Measurements from ENCODE around the gene SEBOX.

Gene SEBOX

GRCh38 chr17:28333083-28333746 is 31.8 kb downstream of the SEBOX start:
- Histone ChIP-seq H3K36me3 (replicated peaks) (peaks cover 11% of the 10 kb centered on the region), H3K4me3 (ENCODE audit: low read depth, low read length) (no peak overlapping the region), H3K27ac (no peak overlapping the region), H3K27me3 (replicated peaks) (no peaks in the 10 kb centered on the region)
- in situ Hi-C loops (cut with HindIII; ENCODE audit: low pct_ligation_motif_present, low sequenced_read_pairs): no loop called here
- no peak for TF ChIP-seq CTCF (IDR thresholded peaks at IDR 0.05; ENCODE audit: low read depth, low read length, missing control alignments)
- no peak for DNase-seq

DNA sequence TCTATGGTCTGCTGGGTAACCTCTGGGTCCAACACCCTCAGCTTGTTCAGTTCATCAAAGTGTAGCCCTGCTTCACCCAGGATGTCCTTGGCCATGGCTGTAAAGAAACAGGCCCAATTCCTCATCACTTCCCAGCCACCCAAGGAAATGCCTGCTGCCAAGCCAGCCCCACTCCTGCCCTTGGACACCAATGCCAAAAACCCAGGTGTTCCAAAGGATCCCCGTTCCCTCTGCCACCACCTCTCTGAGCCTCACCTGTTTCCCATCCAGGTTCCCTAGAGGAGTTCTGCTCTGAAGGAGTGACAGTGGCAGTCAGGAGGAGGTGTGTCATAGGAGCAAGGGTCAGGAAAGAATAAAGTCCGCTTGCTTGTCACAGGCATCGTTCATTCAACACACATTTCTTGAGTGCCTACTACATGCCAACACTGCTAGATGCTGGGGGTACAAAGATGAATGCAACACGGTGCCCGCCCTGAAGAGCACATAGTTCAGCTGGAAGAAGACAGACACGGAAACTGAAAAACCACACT is 33.0 kb downstream of the SEBOX start:
- H3K4me3 ChIP-seq (ENCODE audit: low read depth, low read length): no peak overlapping the region
- in situ Hi-C loops (cut with HindIII; ENCODE audit: low pct_ligation_motif_present, low sequenced_read_pairs): no loop called here

DNA sequence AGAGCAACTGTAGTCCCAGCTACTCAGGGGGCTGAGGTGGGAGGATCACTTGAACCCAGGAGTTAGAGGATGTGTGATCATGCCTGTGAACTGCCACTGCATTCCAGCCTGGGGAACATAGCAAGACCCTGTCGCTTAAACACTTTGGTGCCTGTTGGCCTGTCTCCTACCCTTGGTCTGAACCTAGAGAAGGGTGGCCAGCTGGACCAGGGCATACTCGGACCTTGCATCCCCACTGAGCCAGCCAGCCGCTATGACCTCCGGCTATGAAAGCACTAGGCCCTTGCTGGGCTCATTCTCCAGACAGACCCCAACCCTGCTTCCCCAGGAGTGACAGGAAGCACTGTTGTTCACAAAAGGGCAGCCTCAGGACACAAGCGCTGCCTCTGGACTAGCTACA is 34.3 kb downstream of the SEBOX start:
- Histone ChIP-seq H3K27ac (no peak overlapping the region), H3K36me3 (replicated peaks) (peaks cover 11% of the 10 kb centered on the region), H3K4me3 (ENCODE audit: low read depth, low read length) (no peak overlapping the region), H3K27me3 (replicated peaks) (no peaks in the 10 kb centered on the region)
- TF ChIP-seq CTCF (IDR thresholded peaks at IDR 0.05; ENCODE audit: low read depth, low read length, missing control alignments): no peak
- DNase-seq: no peak
- in situ Hi-C loops (cut with HindIII; ENCODE audit: low pct_ligation_motif_present, low sequenced_read_pairs): no loop called here

More for the DNA sequence above, 33.0 kb downstream of the SEBOX start:
- DNase-seq: no peak
- TF ChIP-seq CTCF (IDR thresholded peaks at IDR 0.05; ENCODE audit: low read depth, low read length, missing control alignments): no peak
- H3K27ac ChIP-seq: no peak overlapping the region
- H3K36me3 ChIP-seq (replicated peaks): peaks cover 11% of the 10 kb centered on the region
- H3K27me3 ChIP-seq (replicated peaks): no peaks in the 10 kb centered on the region

DNA sequence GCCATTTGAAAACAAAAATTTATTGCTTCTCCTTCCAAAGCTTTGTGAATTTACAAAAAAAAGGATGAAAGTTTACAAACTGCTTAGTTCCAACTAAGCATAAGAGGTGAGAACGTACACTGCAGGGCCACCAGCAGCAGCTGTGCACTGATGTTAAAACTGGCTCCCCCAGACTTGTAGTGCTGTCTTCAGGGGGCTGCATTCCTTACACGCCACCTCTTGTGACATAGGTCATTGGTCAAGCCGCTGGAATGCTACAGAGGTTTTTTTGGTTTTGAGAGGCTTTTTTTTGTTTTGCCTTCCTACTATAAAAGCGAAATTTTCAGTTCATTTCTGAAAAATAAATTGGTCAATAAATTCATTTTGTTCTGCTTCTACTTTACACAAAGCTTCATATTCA is 36.7 kb downstream of the SEBOX start:
- Histone ChIP-seq H3K27ac (no peak overlapping the region), H3K36me3 (replicated peaks) (peaks cover 11% of the 10 kb centered on the region), H3K4me3 (ENCODE audit: low read depth, low read length) (no peak overlapping the region), H3K27me3 (replicated peaks) (no peaks in the 10 kb centered on the region)
- DNase-seq: no peak
- in situ Hi-C loops (cut with HindIII; ENCODE audit: low pct_ligation_motif_present, low sequenced_read_pairs): no loop called here
- no peak for TF ChIP-seq CTCF (IDR thresholded peaks at IDR 0.05; ENCODE audit: low read depth, low read length, missing control alignments)

- no peak overlapping the region for H3K4me3 ChIP-seq (ENCODE audit: low read depth, low read length)
- DNase-seq: no peak
- H3K27ac ChIP-seq: no peak overlapping the region
- peak; percentile 35 for TF ChIP-seq CTCF (IDR thresholded peaks at IDR 0.05; ENCODE audit: low read depth, low read length, missing control alignments)
- H3K27me3 ChIP-seq (replicated peaks): no peaks in the 10 kb centered on the region
- in situ Hi-C loops (cut with HindIII; ENCODE audit: low pct_ligation_motif_present, low sequenced_read_pairs): no loop called here
- H3K36me3 ChIP-seq (replicated peaks): peaks cover 11% of the 10 kb centered on the region
Observed at GRCh38 chr17:28327709-28328108, 37.3 kb downstream of the SEBOX start.

All from brain microvascular endothelial cell (primary cell).